HG02763 (cell line): ENCODE data around the gene SIGLECL1.

Experiments
- ATAC-seq: cut with Tn5 transposase; IDR thresholded peaks from one replicate; pipeline ENCODE4 v1.9.1; 2021; ENCODE audit warnings: mild to moderate bottlenecking, moderate library complexity; ENCODE audit not compliant: unreplicated experiment

SIGLECL1 gene

GRCh38 chr19:51252306-51253079 is 1.6 kb downstream of the SIGLECL1 start:
- ATAC-seq: no peak

DNA sequence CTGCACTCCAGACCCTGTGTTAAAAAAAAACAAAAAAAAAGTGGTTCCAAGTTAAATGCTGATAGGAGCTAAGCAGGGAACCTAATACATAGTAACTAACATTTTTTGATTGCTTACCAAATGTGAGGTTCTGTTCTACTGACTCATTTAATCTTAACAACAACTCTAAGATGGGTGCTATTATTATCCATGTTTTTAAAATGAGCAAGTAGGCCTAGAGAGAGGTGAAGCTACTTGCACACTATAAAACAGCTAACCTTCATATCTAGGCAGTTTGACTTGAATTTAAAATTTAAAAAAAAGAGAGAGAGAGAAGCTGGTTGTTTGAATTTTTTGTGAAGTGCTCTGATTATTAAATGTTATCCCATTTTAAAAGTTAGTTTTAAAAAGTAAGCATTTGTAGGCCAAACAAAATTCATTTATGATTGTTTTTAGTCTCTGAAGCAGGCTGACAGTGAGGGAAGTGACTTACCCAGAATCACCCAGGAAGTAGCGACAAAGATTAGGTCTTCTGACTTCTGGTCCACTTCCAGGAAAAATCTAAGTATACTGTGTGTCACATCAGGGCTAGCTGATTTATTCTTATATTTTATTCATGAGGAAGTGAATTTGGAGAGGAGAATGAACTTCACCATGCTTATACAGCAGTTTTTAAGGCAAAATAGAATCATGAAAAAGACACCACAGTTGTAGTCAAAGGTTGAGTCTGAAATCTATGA is 2.4 kb downstream of the SIGLECL1 start:
- ATAC-seq: no peak

- no peak for ATAC-seq
These were observed 5.3 kb downstream of the SIGLECL1 start for GRCh38 chr19:51256155-51256625.

- ATAC-seq: no peak
These were observed 6.6 kb downstream of the SIGLECL1 start for GRCh38 chr19:51257471-51257870.

- no peak for ATAC-seq
These were observed 7.6 kb downstream of the SIGLECL1 start for GRCh38 chr19:51258165-51259160.

- no peak for ATAC-seq
These were observed 8.7 kb downstream of the SIGLECL1 start for GRCh38 chr19:51259348-51260245.

DNA sequence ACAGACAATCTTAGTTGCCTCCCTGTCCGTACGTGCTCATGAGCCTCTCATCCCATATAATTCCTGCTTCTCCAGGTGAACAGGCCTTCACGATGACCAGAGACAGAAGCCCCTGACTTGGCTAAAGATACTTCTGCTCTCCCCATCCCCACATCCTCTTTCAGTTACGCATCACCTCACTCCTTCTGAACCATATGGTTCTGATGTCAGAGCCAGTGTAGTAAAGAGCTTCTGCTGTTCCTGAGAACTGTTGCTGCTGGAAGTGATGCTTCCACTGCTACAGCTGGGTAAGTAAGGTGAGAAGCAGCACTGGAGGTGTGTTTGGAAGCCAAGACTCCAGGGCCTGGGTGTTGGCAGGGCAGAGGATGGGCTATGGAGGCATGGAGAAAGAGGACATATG is 12.9 kb downstream of the SIGLECL1 start:
- no peak for ATAC-seq

DNA sequence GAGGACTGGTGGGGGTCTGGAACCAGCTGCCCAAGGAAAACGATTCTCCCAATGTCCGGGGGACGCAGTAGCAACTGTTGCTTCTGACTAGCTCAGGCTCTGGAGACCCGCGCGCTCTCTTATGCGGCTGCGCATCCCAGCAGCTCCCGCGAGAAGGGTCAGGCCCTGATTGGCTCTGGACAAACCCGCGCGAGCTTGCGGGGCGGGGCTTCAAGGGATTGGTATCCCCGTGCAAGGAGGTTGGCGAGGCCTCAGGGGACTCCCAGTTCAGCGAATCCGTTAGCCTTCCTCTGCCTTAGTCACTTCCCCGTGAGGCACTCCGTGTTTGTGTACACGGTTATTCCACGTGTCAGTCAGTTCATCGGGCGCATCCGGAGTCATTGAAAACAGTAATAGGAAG is 20.2 kb downstream of the SIGLECL1 start:
- ATAC-seq: no peak

GRCh38 chr19:51272183-51272810 is 21.4 kb downstream of the SIGLECL1 start:
- no peak for ATAC-seq

GRCh38 chr19:51274049-51274770 is 23.3 kb downstream of the SIGLECL1 start:
- no peak for ATAC-seq

- no peak for ATAC-seq
These were observed 26.2 kb downstream of the SIGLECL1 start for GRCh38 chr19:51277112-51277511.

DNA sequence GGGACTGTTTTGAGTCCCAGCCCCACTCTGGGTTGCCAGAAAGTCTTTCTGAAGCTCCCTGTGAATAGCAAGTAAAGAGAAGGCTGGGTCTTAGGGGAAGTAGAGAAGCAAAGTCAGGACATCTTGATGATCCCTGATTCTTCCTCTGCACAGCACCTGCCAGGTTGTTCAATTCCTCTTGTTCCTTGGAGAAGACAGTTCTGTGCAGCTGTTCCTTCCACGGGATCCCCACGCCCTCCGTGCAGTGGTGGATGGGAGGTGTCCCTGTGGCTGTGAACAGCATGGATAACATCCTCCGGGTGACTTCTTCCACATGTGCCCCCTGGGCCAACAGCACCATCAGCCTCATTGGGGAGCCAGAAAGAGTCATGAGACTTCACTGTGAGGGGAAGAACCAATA is 31.5 kb downstream of the SIGLECL1 start:
- no peak for ATAC-seq

GRCh38 chr19:51285682-51286081 is 34.8 kb downstream of the SIGLECL1 start:
- ATAC-seq: no peak

GRCh38 chr19:51289635-51290034 is 38.8 kb downstream of the SIGLECL1 start:
- no peak for ATAC-seq

DNA sequence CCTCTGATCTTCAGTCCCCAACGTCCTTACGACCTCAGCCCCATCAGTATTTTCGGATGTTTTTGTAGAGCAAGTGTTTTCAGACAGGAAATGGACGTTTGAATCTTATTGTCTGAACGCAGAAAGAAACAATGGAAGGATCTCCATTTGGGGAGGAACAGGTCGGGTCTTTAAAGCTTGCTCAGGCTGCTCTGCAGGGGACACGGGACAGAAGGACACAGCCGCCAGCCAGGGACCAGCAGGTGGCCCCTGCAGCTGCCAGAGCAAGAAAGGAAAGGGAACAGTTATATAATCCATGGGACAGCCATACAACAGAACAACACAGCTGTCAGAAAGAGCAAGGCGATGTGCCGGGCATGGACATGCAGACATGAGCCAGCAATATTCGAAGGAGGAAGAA is 42.1 kb downstream of the SIGLECL1 start:
- no peak for ATAC-seq

DNA sequence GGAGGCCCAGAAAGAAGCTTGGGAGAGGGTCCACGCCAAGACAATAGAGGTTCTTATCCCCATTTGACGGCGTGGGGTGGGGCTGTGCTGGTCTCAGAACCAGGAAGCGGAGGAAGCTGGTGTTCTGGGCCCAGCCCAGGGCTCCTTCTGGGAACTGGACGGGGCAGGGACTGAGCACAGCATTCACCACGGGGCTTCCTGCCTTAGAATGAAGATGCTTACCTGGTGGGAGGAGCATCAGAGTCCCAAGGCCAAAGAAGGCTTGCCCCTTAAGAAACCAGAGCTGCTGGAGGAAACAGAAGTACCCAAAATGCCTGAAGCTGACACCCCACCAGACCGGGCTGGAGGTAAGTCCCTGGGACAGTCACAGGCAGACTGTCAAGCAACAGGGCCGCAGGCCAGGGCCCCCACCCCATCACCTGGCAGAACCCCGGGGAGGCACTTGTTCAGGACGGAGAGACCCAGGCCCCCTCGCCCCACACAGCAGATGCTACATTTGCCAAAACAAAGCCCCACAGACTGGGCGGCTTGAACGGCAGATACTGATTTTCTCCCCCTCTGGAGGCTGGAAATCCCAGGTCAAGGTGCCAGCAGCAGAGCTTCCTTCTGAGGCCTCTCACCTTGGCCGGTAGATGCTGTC is 42.8 kb downstream of the SIGLECL1 start:
- no peak for ATAC-seq

GRCh38 chr19:51294211-51294976 is 43.5 kb downstream of the SIGLECL1 start:
- no peak for ATAC-seq

- ATAC-seq: no peak
These were observed 44.1 kb downstream of the SIGLECL1 start for GRCh38 chr19:51294977-51295375.
